Stimulated activated naive B cell treated with anti-CD40 and anti-IgM and Interleukin-4, amounts not matched to agents 10 μg/mL and 1 μg/mL and 100 μg/mL, for 72 hours (primary cell): ENCODE measurements around the gene GAB1.

ENCODE experiments used
- ATAC-seq, 2 donors: fragments of 150-1000 bp; cut with Tn5 transposase; replicated peaks; 2 replicates each; pipeline ENCODE4 v1.10.0; 2021; ENCODE audit warnings: moderate library complexity in 1 of 2
- DNase-seq: peaks from one replicate; pipeline ENCODE4 v3.0.0; 2021
- H3K27ac Mint-ChIP-seq: one replicate; pipeline ENCODE4 v1.8.0; 2022; ENCODE audit warnings: mild to moderate bottlenecking, mixed read lengths
- H3K27me3 Mint-ChIP-seq, 2 donors: one replicate each; pipeline ENCODE4 v1.8.0; 2022; ENCODE audit warnings: mixed read lengths in 2 of 2
- H3K36me3 Mint-ChIP-seq, 2 donors: one replicate each; pipeline ENCODE4 v1.8.0; 2022; ENCODE audit warnings: mixed read lengths in 2 of 2, mild to moderate bottlenecking in 1 of 2
- H3K4me1 Mint-ChIP-seq, 2 donors: one replicate each; pipeline ENCODE4 v1.8.0; 2022; ENCODE audit warnings: mixed read lengths in 2 of 2, mild to moderate bottlenecking in 1 of 2
- H3K4me3 Mint-ChIP-seq, 2 donors: one replicate each; pipeline ENCODE4 v1.8.0; 2022; ENCODE audit warnings: mild to moderate bottlenecking in 2 of 2, mixed read lengths in 2 of 2, moderate library complexity in 1 of 2
- H3K9me3 Mint-ChIP-seq, 2 donors: one replicate each; pipeline ENCODE4 v1.8.0; 2022; ENCODE audit warnings: mixed read lengths in 2 of 2, mild to moderate bottlenecking in 1 of 2

GAB1 gene

DNA sequence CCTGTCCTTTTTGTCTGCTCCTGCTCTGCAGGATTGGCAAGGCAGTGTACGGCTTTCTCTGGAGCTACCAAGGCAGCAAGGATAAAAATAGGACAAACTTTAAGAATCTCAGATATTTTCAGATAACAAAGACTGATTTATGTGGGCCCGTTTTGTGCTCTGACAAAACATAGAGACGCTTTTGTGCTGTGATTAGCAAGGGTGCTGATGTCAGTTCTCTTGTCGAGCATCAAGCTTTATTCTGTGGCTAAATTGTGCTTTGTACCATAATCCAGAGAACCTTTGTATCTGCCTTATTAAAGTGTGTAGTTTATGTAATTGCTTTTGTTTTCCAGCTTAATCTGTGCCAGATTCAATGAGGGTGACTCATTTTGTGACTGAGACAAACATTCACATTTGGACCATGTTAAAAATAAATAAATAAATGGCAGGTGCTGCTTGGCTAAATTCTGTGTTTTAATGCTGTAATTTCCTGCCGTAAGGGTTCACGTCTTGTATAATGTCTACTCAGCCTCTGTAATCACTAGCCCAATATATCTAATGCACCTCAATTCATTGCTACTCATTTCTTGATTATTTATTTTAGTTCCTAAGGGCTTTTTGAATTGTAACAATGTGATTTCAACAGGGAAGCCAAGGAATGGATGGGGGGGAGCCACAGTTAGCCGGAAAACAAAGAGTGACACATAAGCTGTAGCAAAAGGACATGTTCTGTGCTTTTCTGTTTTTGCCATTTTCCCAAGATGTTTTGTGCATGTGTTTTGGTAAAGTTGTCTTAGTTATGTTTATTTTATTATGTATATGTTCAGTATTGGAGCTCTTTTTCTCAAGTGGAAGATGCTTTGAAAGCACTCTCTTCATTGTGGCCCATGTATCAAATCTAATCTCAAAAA is 75.1 kb downstream of the GAB1 start:
- H3K27me3 Mint-ChIP-seq = no peaks in the 10 kb centered on the region
- no peak overlapping the region for H3K27ac Mint-ChIP-seq
- ATAC-seq = no peak
- DNase-seq = no peak
- H3K4me3 Mint-ChIP-seq = no peak overlapping the region
- peaks cover 6 to 24% of the 10 kb centered on the region in 2 donors for H3K36me3 Mint-ChIP-seq
- H3K4me1 Mint-ChIP-seq = peaks cover 24 to 51% of the 10 kb centered on the region in 2 donors
- peaks cover 0 to 6% of the 10 kb centered on the region in 2 donors for H3K9me3 Mint-ChIP-seq

- no peaks in the 10 kb centered on the region for H3K27me3 Mint-ChIP-seq
- H3K36me3 Mint-ChIP-seq = peaks cover 6 to 26% of the 10 kb centered on the region in 2 donors
- ATAC-seq (no peak), DNase-seq (no peak)
- H3K4me3 Mint-ChIP-seq = no peak overlapping the region
- no peak overlapping the region for H3K27ac Mint-ChIP-seq
- peaks cover 27 to 54% of the 10 kb centered on the region in 2 donors for H3K4me1 Mint-ChIP-seq
- peaks cover 0 to 6% of the 10 kb centered on the region in 2 donors for H3K9me3 Mint-ChIP-seq
Observed at GRCh38 chr4:143412420-143412758, 75.7 kb downstream of the GAB1 start.

- Mint-ChIP-seq H3K9me3 (no peaks in the 10 kb centered on the region), H3K27me3 (no peaks in the 10 kb centered on the region), H3K4me3 (peak overlapping the region; percentile 78 to 79), H3K36me3 (peaks cover 8 to 22% of the 10 kb centered on the region in 2 donors), H3K27ac (peak overlapping the region; percentile 94), H3K4me1 (peaks cover 29 to 62% of the 10 kb centered on the region in 2 donors)
- peak; percentile 83 for DNase-seq
- ATAC-seq = peak; percentile 94 to 95
Observed at GRCh38 chr4:143417679-143418403, 81.2 kb downstream of the GAB1 start.

DNA sequence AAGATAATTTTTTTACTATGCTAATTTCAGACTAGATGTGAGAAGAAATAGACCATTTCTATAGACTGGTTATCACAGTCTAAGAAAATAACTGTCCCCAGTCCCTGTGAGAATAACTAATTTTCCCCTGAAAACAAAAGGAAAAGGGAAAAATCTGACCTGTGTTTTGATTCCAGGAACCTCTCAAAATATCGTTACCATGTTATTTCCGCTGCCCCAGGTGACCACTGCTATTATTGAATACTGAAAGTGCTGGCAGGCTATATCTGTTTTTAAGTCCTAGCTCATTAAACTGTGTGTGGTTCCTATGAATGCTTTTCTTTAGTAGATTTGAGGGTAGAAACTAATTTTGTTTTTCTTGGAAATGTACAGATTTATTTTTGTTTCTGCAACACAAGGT is 83.6 kb downstream of the GAB1 start:
- peaks cover 0 to 2% of the 10 kb centered on the region in 2 donors for H3K9me3 Mint-ChIP-seq
- H3K27me3 Mint-ChIP-seq = no peaks in the 10 kb centered on the region
- H3K36me3 Mint-ChIP-seq = peaks cover 12 to 23% of the 10 kb centered on the region in 2 donors
- ATAC-seq = peak; percentile 24 to 27
- peak overlapping the region; percentile 56 for H3K27ac Mint-ChIP-seq
- H3K4me3 Mint-ChIP-seq = peak overlapping the region; percentile 56 to 61
- H3K4me1 Mint-ChIP-seq = peaks cover 30 to 60% of the 10 kb centered on the region in 2 donors
- no peak for DNase-seq

- no peak for ATAC-seq
- no peaks in the 10 kb centered on the region for H3K27me3 Mint-ChIP-seq
- H3K27ac Mint-ChIP-seq = peak overlapping the region; percentile 65
- H3K9me3 Mint-ChIP-seq = peaks cover 0 to 2% of the 10 kb centered on the region in 2 donors
- H3K4me3 Mint-ChIP-seq = peak overlapping the region; percentile 7 to 44
- H3K4me1 Mint-ChIP-seq = peaks cover 29 to 59% of the 10 kb centered on the region in 2 donors
- peaks cover 14 to 30% of the 10 kb centered on the region in 2 donors for H3K36me3 Mint-ChIP-seq
- DNase-seq = no peak
Observed at GRCh38 chr4:143421609-143422008, 84.9 kb downstream of the GAB1 start.

GRCh38 chr4:143424276-143424675 is 87.6 kb downstream of the GAB1 start:
- Mint-ChIP-seq H3K27me3 (no peaks in the 10 kb centered on the region), H3K9me3 (peaks cover 5 to 7% of the 10 kb centered on the region in 2 donors), H3K4me1 (peaks cover 12 to 33% of the 10 kb centered on the region in 2 donors), H3K27ac (no peak overlapping the region), H3K4me3 (no peak overlapping the region), H3K36me3 (peaks cover 19 to 24% of the 10 kb centered on the region in 2 donors)
- DNase-seq = no peak
- no peak for ATAC-seq

DNA sequence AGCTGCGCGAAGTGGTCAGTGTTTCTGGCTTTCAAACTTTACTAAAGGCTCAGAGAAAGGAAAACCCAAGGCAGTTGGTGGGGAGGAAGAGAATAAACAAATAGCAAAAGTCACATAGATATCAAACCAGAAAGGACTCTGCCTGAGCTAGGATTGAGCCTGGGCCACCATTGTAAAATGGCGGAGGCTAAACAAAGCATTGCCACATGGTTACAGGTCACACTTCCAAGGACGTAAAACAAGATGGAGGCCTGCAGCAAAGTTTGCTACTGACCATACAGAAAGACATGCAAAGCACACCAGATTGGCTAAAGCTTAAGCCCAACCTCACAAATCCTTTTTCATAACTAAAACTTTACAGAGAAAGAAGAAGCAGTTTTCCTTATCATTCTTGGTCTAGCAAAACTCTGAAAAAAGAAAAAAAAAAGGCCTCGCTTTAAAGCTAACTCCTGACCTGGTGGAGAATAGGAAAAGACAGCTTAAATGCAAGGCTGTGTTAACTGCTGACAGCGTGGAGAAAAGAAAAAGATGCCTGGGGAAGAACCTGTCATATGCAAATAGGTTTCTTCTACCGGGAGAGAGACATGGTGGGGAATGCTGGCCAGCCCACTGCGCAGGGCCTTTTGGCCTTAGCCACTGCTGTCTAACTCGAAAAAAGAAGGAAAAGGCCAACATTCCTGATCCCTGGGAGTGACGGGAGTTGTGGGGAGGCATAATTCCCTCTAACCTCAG is 95.0 kb downstream of the GAB1 start:
- peak overlapping the region in 1 of 2 donors; percentile 6 for H3K4me3 Mint-ChIP-seq
- H3K9me3 Mint-ChIP-seq = peaks cover 12 to 17% of the 10 kb centered on the region in 2 donors
- DNase-seq = no peak
- peaks cover 0 to 5% of the 10 kb centered on the region in 2 donors for H3K4me1 Mint-ChIP-seq
- no peak overlapping the region for H3K27ac Mint-ChIP-seq
- no peaks in the 10 kb centered on the region for H3K27me3 Mint-ChIP-seq
- H3K36me3 Mint-ChIP-seq = peaks cover 47 to 59% of the 10 kb centered on the region in 2 donors
- ATAC-seq = no peak

DNA sequence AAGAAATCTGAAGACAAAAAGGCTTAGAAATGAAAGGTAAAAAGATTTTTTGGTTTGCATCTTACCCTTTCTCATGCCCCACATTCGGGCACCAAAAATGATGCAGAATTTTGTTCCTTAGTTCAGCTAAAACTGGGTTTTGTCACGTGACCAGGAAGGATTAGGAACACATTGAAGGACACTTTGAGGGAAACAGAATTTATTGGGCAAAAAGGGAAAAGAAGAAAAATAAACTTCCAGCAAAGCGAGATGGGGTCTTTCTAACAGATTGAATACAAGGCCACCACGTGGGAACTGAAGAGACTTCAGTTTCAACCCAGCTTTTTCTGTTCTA is 95.5 kb downstream of the GAB1 start:
- no peaks in the 10 kb centered on the region for H3K27me3 Mint-ChIP-seq
- H3K4me1 Mint-ChIP-seq = peaks cover 0 to 5% of the 10 kb centered on the region in 2 donors
- no peak for DNase-seq
- no peak for ATAC-seq
- peaks cover 47 to 59% of the 10 kb centered on the region in 2 donors for H3K36me3 Mint-ChIP-seq
- H3K27ac Mint-ChIP-seq = no peak overlapping the region
- H3K9me3 Mint-ChIP-seq = peaks cover 12 to 16% of the 10 kb centered on the region in 2 donors
- no peak overlapping the region for H3K4me3 Mint-ChIP-seq

DNA sequence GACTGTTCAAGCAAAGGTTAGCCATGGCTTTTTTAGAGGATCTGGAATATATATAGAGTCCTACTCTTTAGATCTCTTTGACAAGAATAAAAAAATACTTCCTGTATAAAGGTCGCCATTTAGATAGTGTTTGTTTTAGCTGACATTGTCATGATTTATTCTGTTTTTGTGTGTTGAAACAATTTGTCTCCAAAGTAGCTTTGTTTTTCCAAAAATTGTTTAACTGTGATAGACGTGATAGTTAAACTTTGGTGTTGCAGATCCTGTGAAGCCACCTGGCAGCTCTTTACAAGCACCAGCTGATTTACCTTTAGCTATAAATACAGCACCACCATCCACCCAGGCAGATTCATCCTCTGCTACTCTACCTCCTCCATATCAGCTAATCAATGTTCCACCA is 96.6 kb downstream of the GAB1 start:
- H3K27me3 Mint-ChIP-seq = no peaks in the 10 kb centered on the region
- H3K4me1 Mint-ChIP-seq = peaks cover 0 to 5% of the 10 kb centered on the region in 2 donors
- H3K36me3 Mint-ChIP-seq = peaks cover 49 to 65% of the 10 kb centered on the region in 2 donors
- no peak overlapping the region for H3K4me3 Mint-ChIP-seq
- peaks cover 7 to 12% of the 10 kb centered on the region in 2 donors for H3K9me3 Mint-ChIP-seq
- no peak for DNase-seq
- peak overlapping the region; percentile 5 for H3K27ac Mint-ChIP-seq
- ATAC-seq = no peak

DNA sequence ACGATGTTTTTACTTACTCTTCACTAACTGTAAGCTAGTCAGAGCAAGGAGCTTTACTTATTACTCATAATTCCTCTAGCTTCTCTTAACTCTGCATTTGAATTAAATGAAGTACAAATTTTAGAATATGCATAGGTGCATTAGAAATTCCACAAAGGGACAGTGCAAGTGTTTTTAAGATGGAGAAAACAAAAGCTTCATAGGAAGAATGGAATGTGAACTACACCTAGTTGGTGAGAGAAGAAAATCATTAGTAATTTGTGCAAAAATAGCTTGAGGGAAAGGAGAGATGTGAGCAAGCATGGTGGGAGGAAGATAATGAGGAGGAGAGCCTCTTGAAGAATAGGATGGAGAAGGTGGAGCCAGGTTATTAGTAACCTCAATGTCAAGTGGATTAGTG is 99.3 kb downstream of the GAB1 start:
- DNase-seq (no peak), ATAC-seq (no peak)
- H3K4me3 Mint-ChIP-seq = no peak overlapping the region
- peaks cover 7 to 9% of the 10 kb centered on the region in 2 donors for H3K9me3 Mint-ChIP-seq
- H3K4me1 Mint-ChIP-seq = peaks cover 3 to 10% of the 10 kb centered on the region in 2 donors
- H3K27ac Mint-ChIP-seq = no peak overlapping the region
- no peaks in the 10 kb centered on the region for H3K27me3 Mint-ChIP-seq
- peaks cover 47 to 67% of the 10 kb centered on the region in 2 donors for H3K36me3 Mint-ChIP-seq

- ATAC-seq (no peak), DNase-seq (no peak)
- Mint-ChIP-seq H3K4me1 (peaks cover 3 to 10% of the 10 kb centered on the region in 2 donors), H3K4me3 (no peak overlapping the region), H3K9me3 (peaks cover 0 to 1% of the 10 kb centered on the region in 2 donors), H3K27me3 (no peaks in the 10 kb centered on the region), H3K36me3 (peaks cover 40 to 53% of the 10 kb centered on the region in 2 donors), H3K27ac (no peak overlapping the region)
Observed at GRCh38 chr4:143437476-143437875, 100.8 kb downstream of the GAB1 start.

- Mint-ChIP-seq H3K36me3 (peaks cover 40 to 49% of the 10 kb centered on the region in 2 donors), H3K4me1 (peaks cover 3 to 10% of the 10 kb centered on the region in 2 donors), H3K27ac (no peak overlapping the region), H3K4me3 (no peak overlapping the region), H3K9me3 (peaks cover 0 to 1% of the 10 kb centered on the region in 2 donors), H3K27me3 (no peaks in the 10 kb centered on the region)
- DNase-seq (no peak), ATAC-seq (no peak)
Observed at GRCh38 chr4:143437937-143438336, 101.3 kb downstream of the GAB1 start.

GRCh38 chr4:143438710-143439109 is 102.0 kb downstream of the GAB1 start:
- Mint-ChIP-seq H3K36me3 (peaks cover 33 to 42% of the 10 kb centered on the region in 2 donors), H3K4me1 (peaks cover 3 to 10% of the 10 kb centered on the region in 2 donors), H3K9me3 (peaks cover 0 to 1% of the 10 kb centered on the region in 2 donors), H3K27me3 (no peaks in the 10 kb centered on the region), H3K4me3 (no peak overlapping the region), H3K27ac (no peak overlapping the region)
- no peak for DNase-seq
- ATAC-seq = no peak

GRCh38 chr4:143441109-143441508 is 104.4 kb downstream of the GAB1 start:
- H3K9me3 Mint-ChIP-seq = peaks cover 0 to 4% of the 10 kb centered on the region in 2 donors
- peaks cover 32 to 43% of the 10 kb centered on the region in 2 donors for H3K36me3 Mint-ChIP-seq
- H3K4me3 Mint-ChIP-seq = no peak overlapping the region
- H3K27ac Mint-ChIP-seq = no peak overlapping the region
- H3K4me1 Mint-ChIP-seq = peaks cover 6 to 7% of the 10 kb centered on the region in 2 donors
- H3K27me3 Mint-ChIP-seq = no peaks in the 10 kb centered on the region
- ATAC-seq = no peak
- no peak for DNase-seq
